Measurements from ENCODE around the gene FNIP2. TPM values are rescaled to one million over a fixed set of nuclear protein-coding genes. Genes with fewer than 3 reads are reported as not detected.

Gene FNIP2
- polyA plus RNA-seq, 1 of the 3 experiments (the other 2 are of a cell fraction): 0.97 TPM

GRCh38 chr4:158861766-158862165 lies 92.9 kb downstream of the FNIP2 start:
- Histone ChIP-seq H4K20me1 (ENCODE audit: insufficient read depth) (no peaks in the 10 kb centered on the region), H3K9ac (no peak overlapping the region), H3K79me2 (ENCODE audit: insufficient read depth) (no peaks in the 10 kb centered on the region), H3K27me3 (ENCODE audit: insufficient read depth) (no peaks in the 10 kb centered on the region), H3K9me3 (no peaks in the 10 kb centered on the region), H3K27ac (ENCODE audit: low read depth in 2 of 2, low read length in 1 of 2) (no peak overlapping the region), H3K4me2 (no peak overlapping the region), H3K4me3 (ENCODE audit: low read depth in 2 of 2, low read length in 1 of 2) (no peak overlapping the region), H2AFZ (ENCODE audit: low read depth) (no peak overlapping the region), H3K4me1 (ENCODE audit: control insufficient read depth in 1 of 2, insufficient read depth in 2 of 2, low read depth in 1 of 2, low read length in 1 of 2) (peaks cover 0 to 11% of the 10 kb centered on the region in 2 experiments; a peak in 2 of 4 replicates), H3K9me2 (no peaks in the 10 kb centered on the region), H3K36me3 (replicated peaks in 1 of 2; ENCODE audit: control insufficient read depth in 1 of 2, insufficient read depth in 2 of 2, low read length in 1 of 2) (peaks cover 25 to 26% of the 10 kb centered on the region in 2 experiments), H3F3A (replicated peaks; ENCODE audit: insufficient read depth) (peaks cover 8% of the 10 kb centered on the region)
- WGBS (ENCODE audit: low lambda C conversion rate): 89% methylated on average over 3 of the region's 3 CpGs
- ChIA-PET POLR2A (no interaction called here), CTCF (interaction anchor here (0.5 to 3.0 kb wide), 6 partner anchors 10 to 926 kb away, joined by 3 to 11 read pairs (median 4); no protein-coding TSS in a partner anchor)
- DNase-seq: no peak
- TF ChIP-seq FOXM1 (IDR thresholded peaks at IDR 0.05; ENCODE audit: low read depth): no peak
- TF ChIP-seq, protein P1, sequence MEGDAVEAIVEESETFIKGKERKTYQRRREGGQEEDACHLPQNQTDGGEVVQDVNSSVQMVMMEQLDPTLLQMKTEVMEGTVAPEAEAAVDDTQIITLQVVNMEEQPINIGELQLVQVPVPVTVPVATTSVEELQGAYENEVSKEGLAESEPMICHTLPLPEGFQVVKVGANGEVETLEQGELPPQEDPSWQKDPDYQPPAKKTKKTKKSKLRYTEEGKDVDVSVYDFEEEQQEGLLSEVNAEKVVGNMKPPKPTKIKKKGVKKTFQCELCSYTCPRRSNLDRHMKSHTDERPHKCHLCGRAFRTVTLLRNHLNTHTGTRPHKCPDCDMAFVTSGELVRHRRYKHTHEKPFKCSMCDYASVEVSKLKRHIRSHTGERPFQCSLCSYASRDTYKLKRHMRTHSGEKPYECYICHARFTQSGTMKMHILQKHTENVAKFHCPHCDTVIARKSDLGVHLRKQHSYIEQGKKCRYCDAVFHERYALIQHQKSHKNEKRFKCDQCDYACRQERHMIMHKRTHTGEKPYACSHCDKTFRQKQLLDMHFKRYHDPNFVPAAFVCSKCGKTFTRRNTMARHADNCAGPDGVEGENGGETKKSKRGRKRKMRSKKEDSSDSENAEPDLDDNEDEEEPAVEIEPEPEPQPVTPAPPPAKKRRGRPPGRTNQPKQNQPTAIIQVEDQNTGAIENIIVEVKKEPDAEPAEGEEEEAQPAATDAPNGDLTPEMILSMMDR (IDR thresholded peaks at IDR 0.05): 0 out of 2 replicates have a peak, but pooled peaks have one; percentile 9

DNA sequence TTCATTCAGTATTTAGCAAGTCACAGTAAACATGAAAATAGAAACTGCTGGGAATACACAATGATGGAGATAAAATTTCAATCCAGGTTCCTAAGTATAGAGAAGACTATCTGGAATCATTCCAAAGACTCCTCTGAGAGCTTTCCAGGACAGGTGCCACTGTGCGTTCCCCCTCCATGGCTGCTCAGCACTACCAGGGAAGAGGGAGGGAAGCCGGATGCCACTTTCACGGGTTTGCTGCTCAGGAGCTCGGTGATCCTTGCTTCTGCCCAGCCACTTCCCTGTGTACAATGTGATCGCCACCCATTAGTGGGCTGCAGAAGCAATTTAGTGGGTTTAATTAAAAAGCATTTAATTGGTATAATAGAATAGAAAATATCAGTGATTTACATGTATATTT lies 94.5 kb downstream of the FNIP2 start:
- Histone ChIP-seq H3K27ac (ENCODE audit: low read depth in 2 of 2, low read length in 1 of 2) (no peak overlapping the region), H3K4me3 (ENCODE audit: low read depth in 2 of 2, low read length in 1 of 2) (no peak overlapping the region), H3F3A (replicated peaks; ENCODE audit: insufficient read depth) (peaks cover 4% of the 10 kb centered on the region), H3K9ac (no peak overlapping the region), H3K9me3 (no peaks in the 10 kb centered on the region), H3K27me3 (ENCODE audit: insufficient read depth) (no peaks in the 10 kb centered on the region), H2AFZ (ENCODE audit: low read depth) (no peak overlapping the region), H3K4me1 (ENCODE audit: control insufficient read depth in 1 of 2, insufficient read depth in 2 of 2, low read depth in 1 of 2, low read length in 1 of 2) (peaks cover 0 to 8% of the 10 kb centered on the region in 2 experiments; a peak in 2 of 4 replicates), H3K9me2 (no peaks in the 10 kb centered on the region), H3K36me3 (replicated peaks in 1 of 2; ENCODE audit: control insufficient read depth in 1 of 2, insufficient read depth in 2 of 2, low read length in 1 of 2) (peaks cover 25 to 31% of the 10 kb centered on the region in 2 experiments), H3K79me2 (ENCODE audit: insufficient read depth) (no peaks in the 10 kb centered on the region), H3K4me2 (no peak overlapping the region), H4K20me1 (ENCODE audit: insufficient read depth) (no peaks in the 10 kb centered on the region)
- no peak for TF ChIP-seq RFX5 (IDR thresholded peaks at IDR 0.05; ENCODE audit: low read length)
- no peak for TF ChIP-seq SMC3 (IDR thresholded peaks at IDR 0.05; ENCODE audit: low read depth, low read length)
- no peak for TF ChIP-seq EZH2phosphoT487 (IDR thresholded peaks at IDR 0.05; ENCODE audit: borderline replicate concordance, low read depth)
- no peak for TF ChIP-seq YY1 (IDR thresholded peaks at IDR 0.05; ENCODE audit: low read depth)
- TF ChIP-seq NFIC (IDR thresholded peaks at IDR 0.05; ENCODE audit: borderline replicate concordance): no peak
- TF ChIP-seq GATA2 (CRISPR knock-in tag; IDR thresholded peaks at IDR 0.05): no peak
- no peak for TF ChIP-seq ZBTB33 (IDR thresholded peaks at IDR 0.05; ENCODE audit: borderline replicate concordance, low read depth)
- TF ChIP-seq, protein P2, sequence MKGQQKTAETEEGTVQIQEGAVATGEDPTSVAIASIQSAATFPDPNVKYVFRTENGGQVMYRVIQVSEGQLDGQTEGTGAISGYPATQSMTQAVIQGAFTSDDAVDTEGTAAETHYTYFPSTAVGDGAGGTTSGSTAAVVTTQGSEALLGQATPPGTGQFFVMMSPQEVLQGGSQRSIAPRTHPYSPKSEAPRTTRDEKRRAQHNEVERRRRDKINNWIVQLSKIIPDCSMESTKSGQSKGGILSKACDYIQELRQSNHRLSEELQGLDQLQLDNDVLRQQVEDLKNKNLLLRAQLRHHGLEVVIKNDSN (IDR thresholded peaks at IDR 0.05; ENCODE audit: borderline replicate concordance, low read depth): no peak
- TF ChIP-seq, protein P3, sequence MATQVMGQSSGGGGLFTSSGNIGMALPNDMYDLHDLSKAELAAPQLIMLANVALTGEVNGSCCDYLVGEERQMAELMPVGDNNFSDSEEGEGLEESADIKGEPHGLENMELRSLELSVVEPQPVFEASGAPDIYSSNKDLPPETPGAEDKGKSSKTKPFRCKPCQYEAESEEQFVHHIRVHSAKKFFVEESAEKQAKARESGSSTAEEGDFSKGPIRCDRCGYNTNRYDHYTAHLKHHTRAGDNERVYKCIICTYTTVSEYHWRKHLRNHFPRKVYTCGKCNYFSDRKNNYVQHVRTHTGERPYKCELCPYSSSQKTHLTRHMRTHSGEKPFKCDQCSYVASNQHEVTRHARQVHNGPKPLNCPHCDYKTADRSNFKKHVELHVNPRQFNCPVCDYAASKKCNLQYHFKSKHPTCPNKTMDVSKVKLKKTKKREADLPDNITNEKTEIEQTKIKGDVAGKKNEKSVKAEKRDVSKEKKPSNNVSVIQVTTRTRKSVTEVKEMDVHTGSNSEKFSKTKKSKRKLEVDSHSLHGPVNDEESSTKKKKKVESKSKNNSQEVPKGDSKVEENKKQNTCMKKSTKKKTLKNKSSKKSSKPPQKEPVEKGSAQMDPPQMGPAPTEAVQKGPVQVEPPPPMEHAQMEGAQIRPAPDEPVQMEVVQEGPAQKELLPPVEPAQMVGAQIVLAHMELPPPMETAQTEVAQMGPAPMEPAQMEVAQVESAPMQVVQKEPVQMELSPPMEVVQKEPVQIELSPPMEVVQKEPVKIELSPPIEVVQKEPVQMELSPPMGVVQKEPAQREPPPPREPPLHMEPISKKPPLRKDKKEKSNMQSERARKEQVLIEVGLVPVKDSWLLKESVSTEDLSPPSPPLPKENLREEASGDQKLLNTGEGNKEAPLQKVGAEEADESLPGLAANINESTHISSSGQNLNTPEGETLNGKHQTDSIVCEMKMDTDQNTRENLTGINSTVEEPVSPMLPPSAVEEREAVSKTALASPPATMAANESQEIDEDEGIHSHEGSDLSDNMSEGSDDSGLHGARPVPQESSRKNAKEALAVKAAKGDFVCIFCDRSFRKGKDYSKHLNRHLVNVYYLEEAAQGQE (IDR thresholded peaks at IDR 0.05; ENCODE audit: low read depth, low read length): no peak
- no peak for TF ChIP-seq RXRA (IDR thresholded peaks at IDR 0.05; ENCODE audit: borderline replicate concordance, low read depth)
- no peak for TF ChIP-seq POLR2AphosphoS5 (IDR thresholded peaks at IDR 0.05; ENCODE audit: low read depth, low read length)
- no peak for TF ChIP-seq CHD2 (IDR thresholded peaks at IDR 0.05; ENCODE audit: low read length, partially characterized antibody)
- no peak for TF ChIP-seq FOSL2 (IDR thresholded peaks at IDR 0.05; ENCODE audit: borderline replicate concordance, low read depth)
- no peak for TF ChIP-seq IRF3 (IDR thresholded peaks at IDR 0.05; ENCODE audit: low read depth, low read length)
- no peak for TF ChIP-seq EP300 (IDR thresholded peaks at IDR 0.05; ENCODE audit: borderline replicate concordance in 1 of 2, low read depth in 1 of 2, low read length in 1 of 2)
- WGBS (ENCODE audit: low lambda C conversion rate): 97% methylated on average over 5 of the region's 5 CpGs
- ChIA-PET CTCF (interaction anchor here (1.0 to 3.0 kb wide), 4 partner anchors 13 to 340 kb away, joined by 3 to 11 read pairs (median 4); no protein-coding TSS in a partner anchor), POLR2A (no interaction called here)
- no peak for DNase-seq

Data from SK-N-SH (cell line).